HepG2 (cell line): ENCODE data around the gene ZDHHC7. TPM values are rescaled to one million over a fixed set of nuclear protein-coding genes. Genes with fewer than 3 reads are reported as not detected.
A peak's percentile ranks its signal among the peaks of the same experiment; 100 is the strongest.

Experiments used
- CREB1 ChIP-seq, 2 experiments: fragments of 450-650 bp in 1 of 2; IDR thresholded peaks; 2 replicates each; pipeline ENCODE4 v1.6.1; 2016 to 2017; ENCODE audit warnings: control low read depth in 1 of 2, mild to moderate bottlenecking in 1 of 2, missing compliant biosample characterization in 1 of 2, missing genetic modification characterization in 1 of 2
- HOXA3 ChIP-seq: sonication (generic); formaldehyde crosslinking; IDR thresholded peaks from 2 replicates; pipeline ENCODE4 v1.5.0; 2020; ENCODE audit warnings: missing genetic modification reagents
- ISL2 ChIP-seq: sonication (generic); formaldehyde crosslinking; IDR thresholded peaks from 2 replicates; pipeline ENCODE4 v1.5.0; 2020; ENCODE audit warnings: missing genetic modification reagents
- KDM5A ChIP-seq: fragments of 200-600 bp; sonication (generic); IDR thresholded peaks from 2 replicates; pipeline ENCODE4 v1.7.0; 2018; ENCODE audit warnings: antibody characterized with exemption, mild to moderate bottlenecking, low read length, borderline replicate concordance
- RCOR2 ChIP-seq: IDR thresholded peaks from 2 replicates; pipeline ENCODE4 v1.6.1; 2016; ENCODE audit warnings: missing biosample characterization, missing genetic modification reagents
- SMAD3 ChIP-seq: sonication (generic); formaldehyde crosslinking; IDR thresholded peaks from 2 replicates; pipeline ENCODE4 v1.4.0; 2020; ENCODE audit warnings: missing genetic modification reagents
- XBP1 ChIP-seq: sonication (generic); formaldehyde crosslinking; IDR thresholded peaks from 2 replicates; pipeline ENCODE4 v1.5.0; 2020; ENCODE audit warnings: missing genetic modification reagents
- ZFYVE20 ChIP-seq: sonication (generic); formaldehyde crosslinking; IDR thresholded peaks from 2 replicates; pipeline ENCODE4 v1.8.0; 2023; ENCODE audit warnings: low read depth, mild to moderate bottlenecking, moderate library complexity, missing genetic modification reagents, borderline replicate concordance
- ZNF274 ChIP-seq: sonication (generic); formaldehyde crosslinking; IDR thresholded peaks from 2 replicates; pipeline ENCODE4 v1.5.1; 2020; ENCODE audit warnings: mild to moderate bottlenecking, missing genetic modification reagents
- ZNF607 ChIP-seq: sonication (generic); formaldehyde crosslinking; IDR thresholded peaks from 2 replicates; pipeline ENCODE4 v1.5.1; 2020; ENCODE audit warnings: missing genetic modification reagents, mild to moderate bottlenecking, borderline replicate concordance
- ZSCAN31 ChIP-seq: sonication (generic); formaldehyde crosslinking; IDR thresholded peaks from 2 replicates; pipeline ENCODE4 v1.5.0; 2020; ENCODE audit warnings: low read depth, mild to moderate bottlenecking, missing genetic modification reagents
- polyA plus RNA-seq, 8 experiments: library from polyadenylated mRNA; depleted of rRNA in 3 of 8; stranded (reverse) in 7 of 8; unstranded in 1 of 8; fragments of >200 nt; fragmentation: Illumina TruSeq in 4 of 8; extraction: Trizol in 4 of 8; gene quantifications; 2 replicates each; pipeline versions ENCODE4 v1.2.1 to v1.2.3, GENCODE V29; 2011 to 2016; ENCODE audit warnings: low read depth in 4 of 8, missing spikeins in 1 of 8, mixed read lengths in 1 of 8; ENCODE audit not compliant: insufficient read depth in 1 of 8
- total RNA-seq, 5 experiments: library from RNA; depleted of rRNA; stranded (reverse); fragments of >200 nt; fragmentation: Illumina TruSeq; extraction: Trizol; gene quantifications; 2 replicates each; pipeline ENCODE4 v1.2.3, GENCODE V29; 2016; ENCODE audit warnings: low read depth in 1 of 5
- TF ChIP-seq, protein P1 (sequence below), 2 experiments: sonication (generic) in 1 of 2; formaldehyde crosslinking in 1 of 2; IDR thresholded peaks; 2 replicates each; pipeline versions ENCODE4 v1.6.1 to v1.9.0; 2014 to 2022; ENCODE audit warnings: antibody characterized with exemption in 1 of 2, borderline replicate concordance in 1 of 2, inconsistent platforms in 1 of 2, low read depth in 1 of 2, missing genetic modification reagents in 1 of 2
- TF ChIP-seq, protein P2 (sequence below), 2 experiments: sonication (generic) in 1 of 2; formaldehyde crosslinking in 1 of 2; IDR thresholded peaks; 2 replicates each; pipeline versions ENCODE4 v1.5.1 to v1.6.1; 2011 to 2020; ENCODE audit warnings: borderline replicate concordance in 1 of 2, low read depth in 1 of 2, low read length in 1 of 2, mild to moderate bottlenecking in 1 of 2, missing genetic modification reagents in 1 of 2, moderate library complexity in 1 of 2
- TF ChIP-seq, protein P3 (sequence below): sonication (generic); formaldehyde crosslinking; IDR thresholded peaks from 2 replicates; pipeline ENCODE4 v1.4.0; 2020; ENCODE audit warnings: missing genetic modification reagents, borderline replicate concordance

Gene ZDHHC7
- total and polyA plus RNA-seq, 2 of the 13 experiments (the other 11 are each of a cell fraction or from before 2014, with no cell fraction given) = 46.8 to 67.6 TPM

DNA sequence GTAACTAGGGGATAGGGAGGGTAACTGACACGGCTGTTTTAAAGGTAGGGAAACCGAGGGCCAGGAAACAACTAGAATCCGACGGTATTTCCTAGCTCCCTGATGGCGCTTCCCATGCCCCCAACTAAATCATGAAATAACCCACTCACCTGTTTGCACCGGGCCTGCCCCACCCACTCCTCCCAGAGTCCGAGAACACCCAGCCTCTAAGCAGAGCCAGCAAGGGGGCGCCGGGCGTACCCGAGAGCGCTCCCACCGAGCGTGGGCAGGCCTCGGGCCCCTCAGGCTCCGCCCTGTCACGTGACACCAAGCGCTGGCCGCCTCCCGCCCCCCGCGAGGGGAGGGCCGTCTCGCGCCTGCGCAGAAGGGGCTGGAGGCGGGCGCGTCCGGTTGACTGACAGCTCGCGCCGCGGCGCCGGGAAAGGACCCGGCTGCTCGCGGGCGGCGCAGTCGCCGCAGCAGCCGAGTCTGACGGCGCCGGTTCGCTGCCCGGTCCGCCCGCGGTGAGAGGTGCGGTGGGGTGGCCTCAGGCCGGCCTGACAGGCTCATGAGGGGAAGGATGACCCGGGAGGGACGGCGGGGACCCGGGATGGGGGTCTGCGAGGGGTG is 16.1 kb upstream of the ZDHHC7 start, which contains the start of gene KIAA0513 (continued):
- peak; percentile 51; the same call in 1 of the 2 replicates for TF ChIP-seq CREB1 (IDR thresholded peaks at IDR 0.05)
- TF ChIP-seq CREB1 (CRISPR knock-in tag; IDR thresholded peaks at IDR 0.05) = no peak
- TF ChIP-seq, protein P1, sequence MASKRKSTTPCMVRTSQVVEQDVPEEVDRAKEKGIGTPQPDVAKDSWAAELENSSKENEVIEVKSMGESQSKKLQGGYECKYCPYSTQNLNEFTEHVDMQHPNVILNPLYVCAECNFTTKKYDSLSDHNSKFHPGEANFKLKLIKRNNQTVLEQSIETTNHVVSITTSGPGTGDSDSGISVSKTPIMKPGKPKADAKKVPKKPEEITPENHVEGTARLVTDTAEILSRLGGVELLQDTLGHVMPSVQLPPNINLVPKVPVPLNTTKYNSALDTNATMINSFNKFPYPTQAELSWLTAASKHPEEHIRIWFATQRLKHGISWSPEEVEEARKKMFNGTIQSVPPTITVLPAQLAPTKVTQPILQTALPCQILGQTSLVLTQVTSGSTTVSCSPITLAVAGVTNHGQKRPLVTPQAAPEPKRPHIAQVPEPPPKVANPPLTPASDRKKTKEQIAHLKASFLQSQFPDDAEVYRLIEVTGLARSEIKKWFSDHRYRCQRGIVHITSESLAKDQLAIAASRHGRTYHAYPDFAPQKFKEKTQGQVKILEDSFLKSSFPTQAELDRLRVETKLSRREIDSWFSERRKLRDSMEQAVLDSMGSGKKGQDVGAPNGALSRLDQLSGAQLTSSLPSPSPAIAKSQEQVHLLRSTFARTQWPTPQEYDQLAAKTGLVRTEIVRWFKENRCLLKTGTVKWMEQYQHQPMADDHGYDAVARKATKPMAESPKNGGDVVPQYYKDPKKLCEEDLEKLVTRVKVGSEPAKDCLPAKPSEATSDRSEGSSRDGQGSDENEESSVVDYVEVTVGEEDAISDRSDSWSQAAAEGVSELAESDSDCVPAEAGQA (IDR thresholded peaks at IDR 0.05; ENCODE audit: low read depth) = peak; percentile 38; the same call in 1 of the 2 replicates
- TF ChIP-seq, protein P1 (CRISPR knock-in tag; IDR thresholded peaks at IDR 0.05; ENCODE audit: borderline replicate concordance) = no peak
- TF ChIP-seq SMAD3 (CRISPR knock-in tag) = peak; percentile 70; the same call in 1 of the 2 replicates
- no peak for TF ChIP-seq RCOR2 (CRISPR knock-in tag)
- no peak for TF ChIP-seq ZFYVE20 (CRISPR knock-in tag)
- TF ChIP-seq ZNF607 (CRISPR knock-in tag) = peak; percentile 80; the same call in 1 of the 2 replicates
- no peak for TF ChIP-seq XBP1 (CRISPR knock-in tag)
- peak; percentile 55; the same call in 1 of the 2 replicates for TF ChIP-seq KDM5A
- peak; percentile 58; the same call in 1 of the 2 replicates for TF ChIP-seq ZNF274 (CRISPR knock-in tag)
- TF ChIP-seq, protein P2, sequence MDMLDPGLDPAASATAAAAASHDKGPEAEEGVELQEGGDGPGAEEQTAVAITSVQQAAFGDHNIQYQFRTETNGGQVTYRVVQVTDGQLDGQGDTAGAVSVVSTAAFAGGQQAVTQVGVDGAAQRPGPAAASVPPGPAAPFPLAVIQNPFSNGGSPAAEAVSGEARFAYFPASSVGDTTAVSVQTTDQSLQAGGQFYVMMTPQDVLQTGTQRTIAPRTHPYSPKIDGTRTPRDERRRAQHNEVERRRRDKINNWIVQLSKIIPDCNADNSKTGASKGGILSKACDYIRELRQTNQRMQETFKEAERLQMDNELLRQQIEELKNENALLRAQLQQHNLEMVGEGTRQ (IDR thresholded peaks at IDR 0.05; ENCODE audit: low read depth, low read length) = peak; percentile 96
- TF ChIP-seq, protein P2 (CRISPR knock-in tag; IDR thresholded peaks at IDR 0.05; ENCODE audit: borderline replicate concordance) = peak; percentile 85; the same call in 1 of the 2 replicates
- TF ChIP-seq, protein P3, sequence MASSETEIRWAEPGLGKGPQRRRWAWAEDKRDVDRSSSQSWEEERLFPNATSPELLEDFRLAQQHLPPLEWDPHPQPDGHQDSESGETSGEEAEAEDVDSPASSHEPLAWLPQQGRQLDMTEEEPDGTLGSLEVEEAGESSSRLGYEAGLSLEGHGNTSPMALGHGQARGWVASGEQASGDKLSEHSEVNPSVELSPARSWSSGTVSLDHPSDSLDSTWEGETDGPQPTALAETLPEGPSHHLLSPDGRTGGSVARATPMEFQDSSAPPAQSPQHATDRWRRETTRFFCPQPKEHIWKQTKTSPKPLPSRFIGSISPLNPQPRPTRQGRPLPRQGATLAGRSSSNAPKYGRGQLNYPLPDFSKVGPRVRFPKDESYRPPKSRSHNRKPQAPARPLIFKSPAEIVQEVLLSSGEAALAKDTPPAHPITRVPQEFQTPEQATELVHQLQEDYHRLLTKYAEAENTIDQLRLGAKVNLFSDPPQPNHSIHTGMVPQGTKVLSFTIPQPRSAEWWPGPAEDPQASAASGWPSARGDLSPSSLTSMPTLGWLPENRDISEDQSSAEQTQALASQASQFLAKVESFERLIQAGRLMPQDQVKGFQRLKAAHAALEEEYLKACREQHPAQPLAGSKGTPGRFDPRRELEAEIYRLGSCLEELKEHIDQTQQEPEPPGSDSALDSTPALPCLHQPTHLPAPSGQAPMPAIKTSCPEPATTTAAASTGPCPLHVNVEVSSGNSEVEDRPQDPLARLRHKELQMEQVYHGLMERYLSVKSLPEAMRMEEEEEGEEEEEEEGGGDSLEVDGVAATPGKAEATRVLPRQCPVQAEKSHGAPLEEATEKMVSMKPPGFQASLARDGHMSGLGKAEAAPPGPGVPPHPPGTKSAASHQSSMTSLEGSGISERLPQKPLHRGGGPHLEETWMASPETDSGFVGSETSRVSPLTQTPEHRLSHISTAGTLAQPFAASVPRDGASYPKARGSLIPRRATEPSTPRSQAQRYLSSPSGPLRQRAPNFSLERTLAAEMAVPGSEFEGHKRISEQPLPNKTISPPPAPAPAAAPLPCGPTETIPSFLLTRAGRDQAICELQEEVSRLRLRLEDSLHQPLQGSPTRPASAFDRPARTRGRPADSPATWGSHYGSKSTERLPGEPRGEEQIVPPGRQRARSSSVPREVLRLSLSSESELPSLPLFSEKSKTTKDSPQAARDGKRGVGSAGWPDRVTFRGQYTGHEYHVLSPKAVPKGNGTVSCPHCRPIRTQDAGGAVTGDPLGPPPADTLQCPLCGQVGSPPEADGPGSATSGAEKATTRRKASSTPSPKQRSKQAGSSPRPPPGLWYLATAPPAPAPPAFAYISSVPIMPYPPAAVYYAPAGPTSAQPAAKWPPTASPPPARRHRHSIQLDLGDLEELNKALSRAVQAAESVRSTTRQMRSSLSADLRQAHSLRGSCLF (CRISPR knock-in tag) = no peak
- peak; percentile 70; the same call in 1 of the 2 replicates for TF ChIP-seq HOXA3 (CRISPR knock-in tag)
- TF ChIP-seq ZSCAN31 = 0 out of 2 replicates have a peak, but pooled peaks have one; percentile 13
- peak; percentile 44; the same call in 1 of the 2 replicates for TF ChIP-seq ISL2 (CRISPR knock-in tag)
